ENCODE results near the gene SDK2.

The SDK2 gene

DNA sequence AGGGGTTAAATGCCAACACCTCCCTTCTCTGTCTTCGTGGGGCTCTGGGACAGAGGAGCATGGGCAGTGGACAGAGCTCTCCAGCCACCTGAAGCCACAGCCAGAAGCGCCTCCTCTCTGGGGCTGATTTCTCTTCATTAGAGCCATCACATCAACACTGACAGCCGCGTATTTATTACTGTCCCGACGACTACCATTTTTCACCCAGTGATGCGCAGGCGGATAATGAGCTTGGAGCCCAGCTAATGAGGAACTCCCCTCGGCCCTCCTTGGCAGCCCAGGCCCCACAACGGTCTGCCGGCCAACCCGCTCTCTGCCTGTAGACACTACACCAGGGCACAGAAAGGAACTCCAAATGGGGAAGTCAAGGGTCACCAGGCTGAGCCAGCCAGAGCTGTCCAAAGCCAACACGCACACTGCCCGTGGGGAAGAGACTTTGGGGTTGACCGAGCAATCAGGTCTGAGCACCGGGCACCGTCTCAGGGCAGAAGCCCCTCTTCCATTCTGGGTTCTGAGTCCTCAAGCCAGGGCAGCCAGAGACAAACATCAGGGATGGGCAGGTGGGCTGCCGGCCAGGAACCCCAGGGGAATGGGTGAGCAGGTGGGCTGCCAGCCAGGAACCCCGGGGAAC, 13.2 kb downstream of the SDK2 start:
- DNase-seq: no peak

DNA sequence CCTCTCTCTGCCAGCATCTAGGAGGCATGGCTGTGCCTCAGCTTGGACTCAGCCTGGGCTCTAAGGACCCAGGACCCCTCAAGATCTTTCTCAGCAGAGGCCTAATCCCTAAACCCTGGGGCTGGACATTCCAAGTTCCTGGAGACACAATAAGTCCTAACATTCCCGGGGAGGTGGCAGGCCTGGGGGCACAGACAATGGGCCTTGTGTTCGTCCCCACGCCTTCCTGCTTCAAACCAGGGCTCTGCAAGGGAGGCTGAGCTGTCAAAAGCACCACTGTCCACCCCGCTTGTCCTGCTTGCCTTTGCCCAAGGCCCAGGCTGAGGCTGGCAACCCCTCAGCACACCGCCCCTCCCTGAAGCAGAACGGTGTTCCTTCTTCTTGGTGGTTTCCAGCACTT, 13.7 kb downstream of the SDK2 start:
- DNase-seq: no peak

DNA sequence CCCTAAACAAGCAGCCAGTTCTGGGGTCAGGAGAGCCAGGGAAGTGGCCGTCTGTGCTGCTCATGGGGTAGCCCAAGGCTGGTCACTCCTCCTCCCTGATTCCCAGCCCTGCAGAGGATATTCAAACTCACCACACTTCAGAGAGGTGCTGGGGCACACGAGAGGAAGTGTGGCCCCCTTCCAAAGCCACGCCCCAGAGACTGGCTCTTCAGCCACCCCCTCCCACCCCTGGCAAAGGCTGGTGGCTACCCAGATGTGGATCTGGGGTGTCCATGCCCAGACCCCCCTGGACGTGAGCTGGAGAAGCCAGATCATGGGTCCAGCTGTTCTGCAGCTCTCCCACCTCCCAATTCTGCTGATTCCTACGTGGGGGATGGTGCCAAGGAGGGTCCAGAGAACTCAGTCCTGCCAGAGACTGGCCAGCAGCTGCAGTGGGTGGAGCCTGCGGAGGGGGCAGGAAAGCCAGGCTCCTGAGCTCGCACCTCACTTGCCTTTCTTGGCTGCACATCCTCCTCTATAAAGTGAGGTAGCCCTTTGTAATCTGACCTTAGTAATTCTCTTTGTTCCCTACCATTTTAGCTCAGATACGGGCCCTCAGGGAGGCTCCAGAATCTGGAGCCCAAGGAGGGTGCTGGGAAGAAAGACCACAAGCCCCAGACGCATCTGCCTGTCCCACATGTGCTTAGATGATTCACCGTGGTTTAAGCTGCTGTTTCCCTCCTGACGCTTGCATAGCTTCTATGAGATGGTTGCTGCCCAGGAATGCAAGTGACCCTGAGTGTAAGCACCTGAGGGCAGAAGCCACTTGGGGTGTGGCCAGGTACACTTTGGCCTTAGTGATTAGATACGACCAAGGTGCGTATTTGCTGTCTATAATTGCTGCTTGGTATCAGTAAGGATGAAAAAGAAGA, 15.3 kb downstream of the SDK2 start:
- no peak for DNase-seq

DNA sequence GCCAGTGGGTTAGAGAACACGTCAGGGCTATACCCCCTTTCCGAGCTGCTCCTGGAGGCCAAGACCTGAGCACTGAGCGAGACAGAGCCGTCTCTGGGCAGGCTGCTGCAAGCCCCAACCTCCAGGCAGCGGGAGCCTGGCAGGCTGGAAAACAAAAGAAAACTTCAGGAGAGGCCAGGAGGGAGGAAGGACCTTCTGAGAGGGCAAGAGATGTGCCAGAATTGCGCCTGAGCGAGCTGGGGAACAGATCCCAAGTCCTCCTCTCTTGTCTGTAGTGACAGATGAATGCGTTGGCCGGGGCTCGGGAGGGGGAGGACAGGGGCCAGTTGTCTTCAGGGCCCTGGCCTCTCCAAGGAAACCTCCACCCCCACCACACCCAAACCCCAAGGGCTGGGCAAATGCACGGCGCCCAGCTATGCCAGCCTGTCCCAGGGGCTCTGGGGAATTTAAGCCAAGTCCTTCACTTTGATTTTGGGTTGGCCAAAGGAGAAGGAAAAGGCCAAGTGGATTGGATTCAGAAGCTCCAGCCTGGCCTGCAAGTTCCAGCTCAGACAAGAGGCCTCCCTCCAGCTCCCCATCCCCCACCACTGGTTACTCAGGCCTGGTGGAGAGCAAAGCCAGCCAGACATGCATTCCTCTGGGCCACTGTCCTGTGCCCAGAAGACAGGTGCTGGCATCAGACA, 18.1 kb downstream of the SDK2 start:
- no peak for DNase-seq

DNA sequence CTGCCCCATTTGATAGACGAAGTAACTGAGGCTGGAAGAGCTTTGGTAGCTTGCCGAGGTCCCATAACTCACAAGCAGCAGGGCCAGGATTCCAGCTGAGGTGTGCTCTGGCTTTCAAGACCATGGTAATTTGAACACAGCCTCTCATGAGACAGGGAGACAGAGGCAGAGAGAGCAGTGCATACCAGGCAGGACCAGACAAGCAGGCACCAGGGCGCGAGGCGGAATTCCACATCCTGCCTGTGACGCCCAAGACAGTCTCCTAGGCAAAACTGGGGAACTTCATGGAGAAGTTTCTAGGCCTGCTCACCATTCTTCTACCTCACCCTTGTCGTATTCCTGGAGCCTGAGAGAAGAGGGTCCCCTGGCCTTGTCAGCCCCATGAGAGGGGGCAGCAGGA, 19.2 kb downstream of the SDK2 start:
- DNase-seq: no peak

DNA sequence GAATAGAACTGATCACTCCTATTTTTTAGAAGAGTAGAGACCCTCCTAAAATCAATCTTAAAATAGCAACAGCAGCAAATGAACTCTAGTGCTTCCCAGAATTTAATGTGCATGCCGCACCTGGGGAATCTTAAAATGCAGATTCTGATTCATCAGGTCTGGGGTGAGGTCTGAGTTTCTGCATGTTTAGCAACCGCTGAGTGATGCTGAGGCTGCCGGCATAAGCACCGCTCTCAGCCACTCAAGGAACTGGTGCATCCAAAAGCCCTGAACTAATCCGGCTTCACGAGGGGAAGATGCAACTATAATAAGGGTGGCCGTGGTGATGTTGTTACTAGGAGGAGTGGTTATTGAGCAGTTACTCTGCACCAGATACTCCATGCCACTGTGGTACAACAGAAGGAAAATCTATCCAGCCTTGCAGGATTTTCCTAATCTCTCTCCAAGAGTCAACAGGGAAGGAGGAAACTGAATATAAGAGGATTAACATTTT, 19.7 kb downstream of the SDK2 start:
- DNase-seq: no peak

DNA sequence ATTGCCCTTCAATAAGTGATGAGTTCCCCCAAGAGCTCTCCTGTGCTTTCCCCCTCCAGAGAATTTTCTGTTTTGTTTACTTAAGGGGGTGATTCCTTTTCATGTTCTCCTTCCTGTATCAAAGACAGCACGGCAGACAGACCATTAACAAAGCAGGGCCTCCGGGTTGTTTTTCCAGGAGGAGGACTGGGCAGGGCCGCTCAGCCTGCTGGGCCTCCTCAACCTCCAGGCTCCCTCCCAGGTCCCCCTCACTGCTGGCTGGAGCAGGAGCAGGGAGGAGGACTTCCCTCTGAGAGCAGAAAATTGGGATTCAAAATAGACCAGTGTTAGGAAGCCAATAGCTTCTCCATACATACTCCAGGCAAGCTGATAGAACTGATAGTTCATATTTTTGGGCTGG, 20.4 kb downstream of the SDK2 start:
- DNase-seq: no peak

DNA sequence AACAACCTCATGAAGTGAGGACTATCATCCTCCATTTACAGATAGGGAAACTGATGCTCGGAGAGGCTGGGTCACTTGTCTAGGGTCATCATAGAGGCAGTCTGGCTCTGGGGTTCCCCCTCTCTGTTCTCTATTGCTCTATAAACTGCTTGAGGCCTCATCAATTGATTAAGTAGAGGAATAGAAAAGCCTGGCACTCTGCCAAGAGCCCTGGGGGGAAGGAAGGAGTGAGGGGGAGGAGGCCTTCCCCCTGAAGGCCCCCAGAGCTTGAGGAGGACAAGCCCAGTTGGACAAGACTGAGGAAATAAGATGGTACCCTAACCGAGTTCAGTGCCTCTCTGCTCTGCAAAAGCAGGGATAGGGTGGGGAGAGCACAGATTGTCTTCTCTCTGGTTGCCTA, 21.0 kb downstream of the SDK2 start:
- DNase-seq: no peak

DNA sequence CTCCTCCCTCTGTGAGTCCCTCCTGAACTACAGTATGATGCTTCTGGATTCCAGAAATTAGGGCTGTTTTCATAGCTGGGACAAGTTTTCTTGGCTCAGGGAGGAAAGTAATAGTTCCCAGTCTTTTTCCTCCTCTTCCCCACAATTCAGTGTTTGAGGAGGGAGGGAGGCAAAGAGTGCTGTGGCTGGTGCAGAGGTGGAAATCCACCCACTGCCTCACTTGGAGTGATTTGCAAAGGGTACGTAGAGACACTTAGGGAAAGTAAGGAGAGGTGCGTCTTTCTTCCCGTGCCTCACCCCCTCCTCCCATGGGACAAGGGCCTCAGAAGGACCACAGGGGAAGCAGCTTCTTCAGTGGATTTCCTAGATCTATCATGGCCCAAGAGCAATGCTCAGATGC, 21.9 kb downstream of the SDK2 start:
- DNase-seq: no peak

DNA sequence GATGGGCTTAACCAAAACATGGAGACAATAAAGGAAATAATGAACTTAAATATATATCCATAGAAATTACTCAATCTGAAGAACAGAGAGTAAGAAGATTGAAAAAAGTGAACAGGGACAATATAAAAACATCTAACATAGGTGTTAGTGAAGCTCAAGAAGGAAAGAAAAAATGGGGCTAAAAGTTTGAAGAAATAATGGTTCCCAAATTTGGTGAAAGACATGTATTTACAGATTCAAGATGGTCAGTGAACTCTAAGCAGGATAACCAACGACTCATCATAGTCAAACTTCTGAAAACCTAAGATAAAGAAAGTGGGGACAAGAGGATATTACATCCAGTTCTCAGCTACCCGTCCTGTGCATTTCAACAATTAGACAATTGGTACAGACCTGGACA, 22.6 kb downstream of the SDK2 start:
- DNase-seq: no peak

DNA sequence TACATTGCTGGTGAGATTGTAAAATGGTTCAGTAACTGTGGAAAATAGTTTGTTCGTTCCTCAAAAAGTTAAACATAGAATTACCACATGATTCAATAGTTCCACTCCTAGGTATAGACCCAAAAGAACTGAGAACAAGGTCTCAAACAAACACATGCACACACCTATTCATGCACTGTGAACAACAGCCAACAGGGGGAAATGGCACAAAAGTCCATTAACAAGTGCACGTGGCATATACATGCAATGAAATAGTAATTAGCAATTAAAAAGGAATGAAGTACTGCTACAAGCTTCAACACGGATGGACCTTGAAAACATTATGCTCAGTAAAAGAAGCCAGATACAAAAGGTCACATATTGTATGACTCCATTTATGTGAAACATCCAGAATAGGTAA, 23.8 kb downstream of the SDK2 start:
- DNase-seq: no peak

DNA sequence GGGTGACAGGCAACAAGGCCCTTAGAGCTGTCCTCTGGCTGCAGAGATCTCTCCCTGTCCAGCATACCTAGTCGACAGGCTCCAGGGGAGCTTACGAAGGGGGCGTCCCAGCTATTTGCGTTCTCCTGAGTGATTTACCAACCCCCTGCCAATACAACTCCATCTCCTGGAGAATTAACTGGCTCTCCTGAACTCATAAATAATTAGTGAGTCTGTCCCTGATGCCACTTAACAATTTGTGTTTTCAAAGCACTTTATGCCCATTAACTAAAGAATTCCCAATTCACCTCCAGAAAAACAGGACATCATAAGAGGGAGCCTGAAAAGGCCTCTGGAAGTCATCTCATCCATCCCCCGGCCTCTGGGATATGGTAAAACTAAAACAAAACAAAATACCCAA, 26.7 kb downstream of the SDK2 start:
- DNase-seq: no peak

DNA sequence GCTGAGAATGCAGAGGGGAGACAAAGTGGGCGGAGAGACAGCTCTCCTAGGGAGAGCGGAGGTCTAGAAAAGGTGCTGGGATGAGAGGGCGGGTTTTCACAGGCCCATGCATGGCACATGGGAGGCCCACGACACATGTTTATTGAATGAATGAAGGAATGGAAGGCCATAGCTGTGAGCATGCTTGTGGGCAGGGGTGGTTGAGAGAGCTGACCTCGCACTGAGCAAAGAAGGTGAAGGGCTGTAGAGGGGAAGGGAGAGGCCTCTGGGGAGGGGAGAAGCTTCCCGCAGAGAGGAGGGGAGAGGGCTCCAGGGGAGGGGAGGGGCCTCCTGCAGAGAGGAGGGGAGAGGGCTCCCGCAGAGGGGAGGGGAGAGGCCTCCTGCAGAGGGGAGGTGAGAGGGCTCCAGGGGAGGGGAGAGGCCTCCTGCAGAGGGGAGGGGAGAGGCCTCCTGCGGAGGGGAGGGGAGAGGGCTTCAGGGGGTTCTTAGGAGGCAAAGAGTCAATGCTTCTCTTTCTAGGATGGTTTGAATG, 27.3 kb downstream of the SDK2 start:
- DNase-seq: no peak

DNA sequence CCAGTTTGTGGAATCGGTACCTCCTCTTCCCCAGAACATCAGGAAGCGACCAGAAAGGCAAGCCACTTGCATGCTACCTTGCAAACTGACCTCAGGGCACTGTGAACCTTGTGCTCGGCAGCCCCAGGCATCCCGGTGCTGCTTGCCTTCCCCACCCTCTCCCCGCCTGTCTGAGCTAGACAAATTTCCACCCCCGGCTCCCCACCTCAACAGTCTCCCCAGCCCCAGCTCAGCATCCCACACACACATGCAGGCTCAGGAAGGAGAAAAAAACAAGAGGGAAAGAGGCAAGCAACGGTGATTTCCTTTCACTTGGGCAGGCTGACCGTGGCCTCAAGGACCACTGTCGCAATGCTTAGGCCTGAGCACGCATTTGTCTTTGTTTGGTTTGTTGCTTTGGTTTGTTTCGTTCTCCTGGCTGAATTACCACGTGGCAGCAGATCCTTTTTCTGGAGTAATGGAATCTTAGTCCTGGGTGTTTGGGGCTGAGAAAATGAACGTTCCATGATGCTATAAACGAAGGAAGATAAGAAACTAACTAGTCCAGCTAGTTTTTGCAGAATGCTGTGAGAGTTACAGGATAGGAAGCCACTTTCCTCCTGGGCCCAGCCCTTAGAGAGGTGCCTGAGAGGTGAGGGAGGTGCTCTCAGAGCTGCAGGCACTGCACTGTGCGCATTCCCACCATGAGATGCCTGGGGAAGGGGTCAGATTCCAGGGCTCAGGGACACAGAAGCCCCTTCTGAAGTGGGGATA, 27.9 kb downstream of the SDK2 start:
- DNase-seq: no peak

DNA sequence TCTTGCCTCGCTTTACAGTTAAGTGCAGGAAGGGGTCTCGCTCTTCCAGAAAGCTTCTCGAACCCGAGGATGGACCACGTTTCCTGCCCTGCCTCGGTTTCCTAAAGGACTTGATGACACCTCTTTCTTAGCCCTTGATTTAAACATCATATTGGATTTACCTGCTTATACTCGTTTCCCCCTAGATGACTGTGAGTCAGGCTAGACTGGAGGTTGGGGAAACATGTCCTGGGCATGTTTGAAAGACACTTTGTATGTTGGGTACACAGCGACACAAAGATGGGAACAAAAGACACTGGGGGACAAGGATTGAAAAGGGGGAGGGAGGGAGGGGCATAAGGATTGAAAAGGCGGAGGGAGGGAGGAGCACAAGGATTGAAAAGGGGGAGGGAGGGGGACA, 30.0 kb downstream of the SDK2 start:
- DNase-seq: no peak

DNA sequence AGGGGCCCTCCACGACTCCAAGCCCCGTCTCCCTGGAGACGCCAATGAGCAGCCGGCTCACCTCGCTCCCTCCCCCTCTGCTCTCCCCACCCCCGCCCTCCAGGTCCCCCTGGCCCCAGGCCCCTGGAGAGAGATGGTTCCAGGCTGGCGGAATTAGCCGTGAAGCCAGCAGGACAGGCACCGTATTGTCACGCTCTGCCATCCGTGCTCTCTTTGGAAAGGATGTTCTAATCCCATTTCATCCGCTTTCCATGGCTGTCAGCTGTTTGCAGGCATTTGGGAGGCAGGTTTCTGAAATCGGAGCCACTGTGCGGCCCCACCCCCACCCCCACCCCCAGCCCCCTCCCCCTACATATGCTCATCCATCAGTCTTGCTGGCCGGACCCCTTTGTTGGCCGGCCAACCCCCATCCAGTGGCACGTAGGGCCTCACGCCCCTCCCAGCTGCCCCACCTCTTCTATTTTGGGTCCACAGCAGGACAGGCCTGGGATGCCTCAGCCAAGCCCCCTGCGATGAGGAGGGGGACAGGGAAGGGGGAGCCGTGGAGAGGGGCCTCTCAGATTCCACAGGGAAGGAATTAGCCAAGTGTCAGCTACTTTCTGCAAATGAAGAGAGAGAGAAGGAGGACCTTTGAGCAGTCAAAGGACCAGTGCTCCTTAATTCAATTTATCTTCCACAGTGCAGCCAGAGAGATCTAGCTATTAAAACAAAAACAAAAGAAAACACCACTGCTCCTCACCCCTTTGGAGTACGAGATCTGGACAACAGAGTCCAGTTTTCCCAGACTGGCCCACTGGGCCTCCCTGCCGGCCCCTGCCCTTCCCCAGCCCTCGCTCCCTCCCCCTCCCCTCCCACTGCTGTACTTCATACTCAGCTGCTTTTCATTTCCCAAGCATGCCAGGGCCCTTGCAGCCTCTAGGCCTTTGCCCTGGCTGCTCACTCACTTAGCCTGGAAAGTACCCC, 30.7 kb downstream of the SDK2 start:
- no peak for DNase-seq

DNA sequence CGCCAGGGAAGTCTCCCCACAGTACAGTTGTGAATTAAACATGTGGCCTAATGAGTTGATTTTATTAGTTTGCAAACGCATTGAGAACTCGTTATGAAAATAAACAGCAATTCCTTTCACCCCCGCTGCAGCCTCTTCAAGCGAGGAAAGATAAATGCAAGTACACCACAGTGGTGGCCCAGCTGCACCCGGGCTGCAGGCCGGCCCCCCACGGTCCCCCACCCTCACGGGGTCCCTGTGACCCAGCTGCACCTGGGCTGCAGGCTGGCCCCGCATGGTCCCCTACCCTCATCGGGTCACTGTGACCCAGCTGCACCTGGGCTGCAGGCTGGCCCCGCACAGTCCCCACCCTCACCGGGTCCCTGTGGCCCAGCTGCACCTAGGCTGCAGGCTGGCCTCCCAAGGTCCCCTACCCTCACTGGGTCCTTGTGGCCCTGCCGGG, 32.2 kb downstream of the SDK2 start:
- no peak for DNase-seq

DNA sequence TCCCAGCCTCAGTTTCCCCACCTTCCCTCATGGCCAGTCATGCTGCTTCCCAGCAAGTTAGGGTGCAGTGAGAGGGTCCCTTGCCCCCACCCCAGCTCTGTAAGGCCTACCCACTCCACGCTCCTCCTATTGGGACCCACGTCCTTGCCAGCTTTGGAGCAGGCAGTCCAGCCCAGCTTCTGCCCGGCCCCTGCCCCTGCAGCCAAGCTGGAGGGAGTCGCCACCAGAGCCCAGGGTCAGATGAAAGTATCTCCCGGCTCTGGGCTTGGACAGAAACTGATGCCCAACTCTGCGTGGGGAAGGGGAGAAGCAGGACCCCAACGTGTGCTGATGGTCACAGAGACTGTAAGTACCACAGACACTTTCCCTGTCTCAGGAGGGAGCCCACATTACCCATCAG, 32.6 kb downstream of the SDK2 start:
- no peak for DNase-seq

DNA sequence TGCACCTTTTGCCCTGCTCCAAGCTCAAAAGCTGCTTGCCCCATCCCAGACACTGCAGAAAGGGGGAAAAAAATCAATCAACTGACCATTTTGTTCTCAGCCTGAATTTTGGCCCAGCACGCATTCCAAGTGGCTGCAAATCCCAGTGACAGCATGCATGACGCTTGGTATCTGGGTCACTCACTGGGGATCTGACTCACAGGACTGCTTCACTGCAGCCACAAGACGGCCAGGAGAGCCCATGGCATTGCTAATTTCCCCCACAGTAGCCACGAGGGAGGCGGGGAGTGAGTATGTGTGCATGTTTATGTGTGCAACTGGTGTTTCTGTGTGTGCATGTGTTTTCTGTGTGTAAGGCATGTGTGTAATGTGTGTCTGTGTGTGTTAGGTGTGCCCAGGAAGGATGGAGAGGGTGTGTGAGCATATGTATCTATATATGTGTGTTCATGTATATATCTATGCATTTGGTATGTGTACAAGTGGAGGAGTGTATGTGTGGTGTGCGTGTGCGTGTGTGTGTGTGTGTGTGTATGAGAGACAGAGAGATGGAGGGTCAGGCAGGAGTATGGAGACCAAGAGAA, 33.8 kb downstream of the SDK2 start:
- no peak for DNase-seq

DNA sequence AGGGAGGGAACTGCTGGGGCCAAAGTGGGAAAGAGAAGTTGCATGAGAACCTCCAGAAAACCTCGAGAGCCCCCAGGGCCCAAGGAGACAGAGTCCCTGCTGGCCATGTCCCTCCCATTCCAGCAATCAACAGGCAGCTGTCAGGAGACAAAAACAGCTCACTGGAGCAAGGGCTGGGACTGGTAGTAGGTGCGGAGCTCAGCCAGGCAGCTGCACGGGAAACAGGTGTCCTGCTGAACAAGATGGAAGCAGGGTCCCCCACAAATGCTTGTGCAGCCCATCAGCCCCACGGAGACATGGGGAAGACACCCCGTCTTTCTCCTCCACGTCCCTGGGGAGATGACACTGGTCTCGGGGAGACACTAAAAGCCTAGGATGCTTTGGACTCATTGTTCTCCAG, 34.5 kb downstream of the SDK2 start:
- no peak for DNase-seq

DNA sequence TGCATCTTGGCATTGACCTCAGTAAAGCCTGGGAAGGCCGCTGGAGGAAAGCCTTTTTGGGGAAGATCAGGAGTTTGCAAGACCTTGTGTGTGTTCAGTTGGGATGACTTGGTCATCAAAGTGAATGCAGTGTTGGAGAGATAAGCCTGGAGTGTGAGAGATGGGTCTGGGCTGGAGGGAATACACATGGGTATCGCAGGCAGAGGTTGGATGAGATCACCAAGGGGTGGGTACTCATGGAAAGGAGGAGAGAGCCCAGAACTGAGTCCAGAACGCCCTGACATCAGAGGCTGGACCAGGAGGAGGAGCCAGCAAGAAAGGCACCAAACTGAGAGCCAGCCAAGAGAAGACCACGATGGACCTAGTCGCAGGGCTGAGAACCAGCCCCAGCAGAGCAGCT, 35.2 kb downstream of the SDK2 start:
- no peak for DNase-seq
